ENCODE data around the gene AKIRIN2. TPM values are rescaled to one million over a fixed set of nuclear protein-coding genes. Genes with fewer than 3 reads are reported as not detected.

The AKIRIN2 gene
- total and polyA plus RNA-seq, 9 of the 15 experiments (the other 6 are each of a cell fraction or from before 2014, with no cell fraction given): 5.8 to 63.9 (median 28.1) TPM

DNA sequence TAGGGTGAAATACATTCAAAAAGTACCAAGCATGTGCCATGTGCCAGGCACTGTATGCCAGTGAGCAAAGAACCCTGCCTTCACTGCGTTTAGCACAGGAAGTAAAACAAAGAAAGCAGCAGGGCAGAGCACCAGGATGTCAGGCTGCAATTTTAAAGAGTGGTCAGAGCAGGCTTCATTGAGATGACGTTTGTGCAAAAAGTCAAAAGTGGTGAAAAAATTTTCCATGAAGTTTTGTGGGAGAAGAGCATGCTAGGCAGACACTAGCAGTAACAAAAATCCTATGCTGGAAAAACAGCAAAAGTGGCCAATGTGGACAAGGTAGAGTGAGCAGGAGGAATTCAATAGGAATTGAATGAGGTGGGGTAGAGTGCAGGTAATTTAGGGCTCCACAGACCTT is 31.3 kb downstream of the AKIRIN2 start (continued):
- TF ChIP-seq, protein P1, sequence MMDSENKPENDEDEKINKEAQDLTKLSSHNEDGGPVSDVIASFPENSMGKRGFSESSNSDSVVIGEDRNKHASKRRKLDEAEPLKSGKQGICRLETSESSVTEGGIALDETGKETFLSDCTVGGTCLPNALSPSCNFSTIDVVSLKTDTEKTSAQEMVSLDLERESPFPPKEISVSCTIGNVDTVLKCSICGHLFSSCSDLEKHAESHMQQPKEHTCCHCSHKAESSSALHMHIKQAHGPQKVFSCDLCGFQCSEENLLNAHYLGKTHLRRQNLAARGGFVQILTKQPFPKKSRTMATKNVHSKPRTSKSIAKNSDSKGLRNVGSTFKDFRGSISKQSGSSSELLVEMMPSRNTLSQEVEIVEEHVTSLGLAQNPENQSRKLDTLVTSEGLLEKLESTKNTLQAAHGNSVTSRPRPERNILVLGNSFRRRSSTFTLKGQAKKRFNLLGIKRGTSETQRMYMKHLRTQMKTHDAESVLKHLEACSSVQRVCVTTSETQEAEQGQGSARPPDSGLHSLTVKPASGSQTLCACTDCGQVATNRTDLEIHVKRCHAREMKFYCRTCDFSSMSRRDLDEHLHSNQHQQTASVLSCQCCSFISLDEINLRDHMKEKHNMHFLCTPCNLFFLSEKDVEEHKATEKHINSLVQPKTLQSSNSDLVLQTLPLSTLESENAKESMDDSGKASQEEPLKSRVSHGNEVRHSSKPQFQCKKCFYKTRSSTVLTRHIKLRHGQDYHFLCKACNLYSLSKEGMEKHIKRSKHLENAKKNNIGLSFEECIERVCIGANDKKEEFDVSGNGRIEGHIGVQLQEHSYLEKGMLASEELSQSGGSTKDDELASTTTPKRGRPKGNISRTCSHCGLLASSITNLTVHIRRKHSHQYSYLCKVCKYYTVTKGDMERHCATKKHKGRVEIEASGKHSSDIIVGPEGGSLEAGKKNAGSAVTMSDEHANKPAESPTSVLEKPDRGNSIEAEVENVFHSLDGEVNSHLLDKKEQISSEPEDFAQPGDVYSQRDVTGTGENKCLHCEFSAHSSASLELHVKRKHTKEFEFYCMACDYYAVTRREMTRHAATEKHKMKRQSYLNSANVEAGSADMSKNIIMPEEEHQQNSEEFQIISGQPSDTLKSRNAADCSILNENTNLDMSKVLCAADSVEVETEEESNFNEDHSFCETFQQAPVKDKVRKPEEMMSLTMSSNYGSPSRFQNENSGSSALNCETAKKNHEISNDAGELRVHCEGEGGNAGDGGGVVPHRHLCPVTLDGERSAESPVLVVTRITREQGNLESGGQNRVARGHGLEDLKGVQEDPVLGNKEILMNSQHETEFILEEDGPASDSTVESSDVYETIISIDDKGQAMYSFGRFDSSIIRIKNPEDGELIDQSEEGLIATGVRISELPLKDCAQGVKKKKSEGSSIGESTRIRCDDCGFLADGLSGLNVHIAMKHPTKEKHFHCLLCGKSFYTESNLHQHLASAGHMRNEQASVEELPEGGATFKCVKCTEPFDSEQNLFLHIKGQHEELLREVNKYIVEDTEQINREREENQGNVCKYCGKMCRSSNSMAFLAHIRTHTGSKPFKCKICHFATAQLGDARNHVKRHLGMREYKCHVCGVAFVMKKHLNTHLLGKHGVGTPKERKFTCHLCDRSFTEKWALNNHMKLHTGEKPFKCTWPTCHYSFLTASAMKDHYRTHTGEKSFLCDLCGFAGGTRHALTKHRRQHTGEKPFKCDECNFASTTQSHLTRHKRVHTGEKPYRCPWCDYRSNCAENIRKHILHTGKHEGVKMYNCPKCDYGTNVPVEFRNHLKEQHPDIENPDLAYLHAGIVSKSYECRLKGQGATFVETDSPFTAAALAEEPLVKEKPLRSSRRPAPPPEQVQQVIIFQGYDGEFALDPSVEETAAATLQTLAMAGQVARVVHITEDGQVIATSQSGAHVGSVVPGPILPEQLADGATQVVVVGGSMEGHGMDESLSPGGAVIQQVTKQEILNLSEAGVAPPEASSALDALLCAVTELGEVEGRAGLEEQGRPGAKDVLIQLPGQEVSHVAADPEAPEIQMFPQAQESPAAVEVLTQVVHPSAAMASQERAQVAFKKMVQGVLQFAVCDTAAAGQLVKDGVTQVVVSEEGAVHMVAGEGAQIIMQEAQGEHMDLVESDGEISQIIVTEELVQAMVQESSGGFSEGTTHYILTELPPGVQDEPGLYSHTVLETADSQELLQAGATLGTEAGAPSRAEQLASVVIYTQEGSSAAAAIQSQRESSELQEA (IDR thresholded peaks at IDR 0.05; ENCODE audit: low read depth): no peak
- TF ChIP-seq, protein P2, sequence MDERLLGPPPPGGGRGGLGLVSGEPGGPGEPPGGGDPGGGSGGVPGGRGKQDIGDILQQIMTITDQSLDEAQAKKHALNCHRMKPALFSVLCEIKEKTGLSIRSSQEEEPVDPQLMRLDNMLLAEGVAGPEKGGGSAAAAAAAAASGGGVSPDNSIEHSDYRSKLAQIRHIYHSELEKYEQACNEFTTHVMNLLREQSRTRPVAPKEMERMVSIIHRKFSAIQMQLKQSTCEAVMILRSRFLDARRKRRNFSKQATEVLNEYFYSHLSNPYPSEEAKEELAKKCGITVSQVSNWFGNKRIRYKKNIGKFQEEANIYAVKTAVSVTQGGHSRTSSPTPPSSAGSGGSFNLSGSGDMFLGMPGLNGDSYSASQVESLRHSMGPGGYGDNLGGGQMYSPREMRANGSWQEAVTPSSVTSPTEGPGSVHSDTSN (CRISPR knock-in tag; IDR thresholded peaks at IDR 0.05; ENCODE audit: low read depth): no peak
- TF ChIP-seq, protein P2 (tag; conservative IDR thresholded peaks at IDR 0.05; ENCODE audit: low read depth): no peak
- no peak for TF ChIP-seq RFX7 (CRISPR knock-in tag; IDR thresholded peaks at IDR 0.05)
- no peak for TF ChIP-seq ZBTB8A (IDR thresholded peaks at IDR 0.05; ENCODE audit: partially characterized antibody)
- TF ChIP-seq DACH1 (IDR thresholded peaks at IDR 0.05; ENCODE audit: partially characterized antibody): no peak
- TF ChIP-seq, protein P3, sequence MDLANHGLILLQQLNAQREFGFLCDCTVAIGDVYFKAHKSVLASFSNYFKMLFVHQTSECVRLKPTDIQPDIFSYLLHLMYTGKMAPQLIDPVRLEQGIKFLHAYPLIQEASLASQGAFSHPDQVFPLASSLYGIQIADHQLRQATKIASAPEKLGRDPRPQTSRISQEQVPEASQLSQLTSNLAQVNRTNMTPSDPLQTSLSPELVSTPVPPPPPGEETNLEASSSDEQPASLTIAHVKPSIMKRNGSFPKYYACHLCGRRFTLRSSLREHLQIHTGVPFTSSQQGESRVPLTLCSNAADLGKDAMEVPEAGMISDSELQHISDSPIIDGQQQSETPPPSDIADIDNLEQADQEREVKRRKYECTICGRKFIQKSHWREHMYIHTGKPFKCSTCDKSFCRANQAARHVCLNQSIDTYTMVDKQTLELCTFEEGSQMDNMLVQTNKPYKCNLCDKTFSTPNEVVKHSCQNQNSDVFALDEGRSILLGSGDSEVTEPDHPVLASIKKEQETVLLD (IDR thresholded peaks at IDR 0.05): no peak
